WTC11 (cell line): Measurements from ENCODE around the gene KDM2A. TPM values are rescaled to one million over a fixed set of nuclear protein-coding genes. Genes with fewer than 3 reads are reported as not detected.

Source experiments
- ATAC-seq: fragments of 200-7000 bp; cut with Tn5 transposase; 2 replicates; pipeline ENCODE4 v1.10.0; 2021; ENCODE audit warnings: mild to moderate bottlenecking, moderate library complexity
- Bru-seq: library from RNA; stranded (reverse); fragments of 400-500 nt; gene quantifications from one replicate; lab custom pipeline; 2021; lab: Mats Ljungman, UMichigan
- CTCF ChIA-PET: fragments of 300-600 bp; sonication (Branson Sonifier 250); formaldehyde crosslinking; loops from one replicate; lab custom pipeline; 2021; ENCODE audit warnings: antibody characterized with exemption; lab: Charles Lee
- POLR2A ChIA-PET: fragments of 350-600 bp; sonication (Branson Sonifier 250); formaldehyde crosslinking; loops from one replicate; lab custom pipeline; 2021; ENCODE audit warnings: antibody characterized with exemption; lab: Charles Lee
- DNase-seq: peaks from one replicate; pipeline ENCODE4 v3.0.0; 2021; ENCODE audit warnings: low spot score
- H3K27ac Mint-ChIP-seq: 2 replicates; pipeline ENCODE4 v1.8.0; 2021; ENCODE audit warnings: mixed read lengths
- H3K27me3 Mint-ChIP-seq: 2 replicates; pipeline ENCODE4 v1.8.0; 2021; ENCODE audit warnings: low read depth, mild to moderate bottlenecking, moderate library complexity, mixed read lengths
- H3K36me3 Mint-ChIP-seq: 2 replicates; pipeline ENCODE4 v1.8.0; 2021; ENCODE audit warnings: mixed read lengths
- H3K4me1 Mint-ChIP-seq: 2 replicates; pipeline ENCODE4 v1.8.0; 2022; ENCODE audit warnings: mixed read lengths
- H3K4me3 Mint-ChIP-seq: 2 replicates; pipeline ENCODE4 v1.8.0; 2021; ENCODE audit warnings: mild to moderate bottlenecking, moderate library complexity, mixed read lengths
- H3K9me3 Mint-ChIP-seq: 2 replicates; pipeline ENCODE4 v1.8.0; 2021; ENCODE audit warnings: mixed read lengths
- CREM ChIP-seq: sonication (generic); formaldehyde crosslinking; IDR thresholded peaks from 2 replicates; pipeline ENCODE4 v1.8.1; 2022; ENCODE audit warnings: mild to moderate bottlenecking, missing genetic modification reagents, moderate library complexity
- CTCF ChIP-seq: fragments of 200-600 bp; IDR thresholded peaks from 2 replicates; pipeline ENCODE4 v1.8.0; 2022; ENCODE audit warnings: antibody characterized with exemption
- ETV6 ChIP-seq: sonication (generic); formaldehyde crosslinking; IDR thresholded peaks from 2 replicates; pipeline ENCODE4 v1.8.1; 2022; ENCODE audit warnings: mild to moderate bottlenecking, missing genetic modification reagents
- FOXP1 ChIP-seq: sonication (generic); formaldehyde crosslinking; IDR thresholded peaks from 2 replicates; pipeline ENCODE4 v1.8.0; 2022; ENCODE audit warnings: missing genetic modification reagents, mild to moderate bottlenecking, moderate library complexity, borderline replicate concordance
- FOXP4 ChIP-seq: sonication (generic); formaldehyde crosslinking; IDR thresholded peaks from 2 replicates; pipeline ENCODE4 v1.8.0; 2022; ENCODE audit warnings: mild to moderate bottlenecking, missing genetic modification reagents
- HMGXB4 ChIP-seq: sonication (generic); formaldehyde crosslinking; IDR thresholded peaks from 2 replicates; pipeline ENCODE4 v1.8.1; 2023; ENCODE audit warnings: mild to moderate bottlenecking, moderate library complexity, missing genetic modification reagents
- STAT6 ChIP-seq: sonication (generic); formaldehyde crosslinking; conservative IDR thresholded peaks from 2 replicates; pipeline ENCODE4 v1.8.1; 2023; ENCODE audit warnings: mild to moderate bottlenecking, low read depth, missing genetic modification reagents, moderate library complexity
- ZNF219 ChIP-seq: sonication (generic); formaldehyde crosslinking; IDR thresholded peaks from 2 replicates; pipeline ENCODE4 v1.8.0; 2023; ENCODE audit warnings: missing genetic modification reagents, mild to moderate bottlenecking, borderline replicate concordance
- ZNF423 ChIP-seq: fragments of 250-450 bp; sonication (Bioruptor Pico); IDR thresholded peaks from 2 replicates; pipeline ENCODE4 v2.1.2; 2022; ENCODE audit warnings: mild to moderate bottlenecking, moderate library complexity
- long read RNA-seq, 3 experiments: library from RNA in 1 of 3; library from capped mRNA in 1 of 3; library from polyadenylated mRNA in 1 of 3; unstranded in 2 of 3; stranded (forward) in 1 of 3; transcript quantifications; one replicate each; pipeline ENCODE4 v2.0.0, GENCODE V29; 2021
- total RNA-seq: library from RNA; stranded (reverse); gene quantifications from 3 replicates; pipeline ENCODE4 v1.2.3, GENCODE V29; 2021
- TF ChIP-seq, protein P1 (sequence below): sonication (generic); formaldehyde crosslinking; IDR thresholded peaks from 2 replicates; pipeline ENCODE4 v1.8.1; 2023; ENCODE audit warnings: mild to moderate bottlenecking, missing genetic modification reagents

KDM2A gene
- total RNA-seq (54.0 to 58.0 TPM (median 54.3 TPM) in 3 replicates), Bru-seq, nascent RNA (percentile 81 among the genes with signal in this experiment)
- long read RNA-seq, experiment 1, full-length matches to known transcripts: 32 of 112 reads
- long read RNA-seq, experiment 1, partial matches to known transcripts: 33 of 112 reads
- long read RNA-seq, experiment 1, other reads (novel, unspliced or antisense): 47 of 112 reads
- long read RNA-seq, experiment 2, full-length matches to known transcripts: 6 of 58 reads
- long read RNA-seq, experiment 2, partial matches to known transcripts: 47 of 58 reads
- long read RNA-seq, experiment 2, other reads (novel, unspliced or antisense): 5 of 58 reads
- long read RNA-seq, experiment 3, partial matches to known transcripts: 1 of 2 reads
- long read RNA-seq, experiment 3, other reads (novel, unspliced or antisense): 1 of 2 reads

GRCh38 chr11:67118801-67119584, at the start of gene KDM2A:
KDM2A (plus strand) TSS chr11:67119263; CDS start chr11:67121317, 2,054 bp downstream.
- POLR2A ChIA-PET: interaction anchor here (0.5 to 1.8 kb wide), 5 partner anchors 10 to 278 kb away, joined by 3 to 11 read pairs (median 3); partner anchors contain the start of gene ANKRD13D
- ATAC-seq: peak; percentile 83
- H3K36me3 Mint-ChIP-seq: peaks cover 19% of the 10 kb centered on the region

GRCh38 chr11:67071420-67072284, 47.4 kb upstream of the KDM2A start:
- ChIA-PET POLR2A (no interaction called here), CTCF (interaction anchor here (0.6 to 7.8 kb wide), 8 partner anchors 10 to 310 kb away, joined by 3 to 82 read pairs (median 4); partner anchors contain the start of genes RHOD and SYT12)
- H3K4me3 Mint-ChIP-seq: peak overlapping the region; percentile 53
- peak; percentile 93 for DNase-seq
- H3K27ac Mint-ChIP-seq: no peak overlapping the region
- H3K9me3 Mint-ChIP-seq: no peaks in the 10 kb centered on the region
- ATAC-seq: peak; percentile 98
- H3K4me1 Mint-ChIP-seq: peaks cover 8% of the 10 kb centered on the region; the same call in 1 of the 2 replicates
- H3K27me3 Mint-ChIP-seq: no peaks in the 10 kb centered on the region; the same call in 1 of the 2 replicates
- no peaks in the 10 kb centered on the region for H3K36me3 Mint-ChIP-seq
- TF ChIP-seq ETV6 (CRISPR knock-in tag): 0 out of 2 replicates have a peak, but pooled peaks have one; percentile 12
- TF ChIP-seq CREM: peak; percentile 64; the same call in 1 of the 2 replicates
- TF ChIP-seq ZNF219 (CRISPR knock-in tag): no peak
- no peak for TF ChIP-seq FOXP4 (CRISPR knock-in tag)
- peak; percentile 68; the same call in 1 of the 2 replicates for TF ChIP-seq HMGXB4 (CRISPR knock-in tag)
- no peak for TF ChIP-seq STAT6 (CRISPR knock-in tag)
- peak; percentile 90 for TF ChIP-seq CTCF

More at GRCh38 chr11:67118801-67119584, at the start of gene KDM2A:
- CTCF ChIA-PET: interaction anchor here (0.6 to 3.9 kb wide), 20 partner anchors 9 to 283 kb away, joined by 3 to 33 read pairs (median 5); partner anchors contain the start of genes PPP1CA, RAD9A and SSH3
- H3K27me3 Mint-ChIP-seq: peaks cover 4% of the 10 kb centered on the region; the same call in 1 of the 2 replicates
- no peaks in the 10 kb centered on the region for H3K9me3 Mint-ChIP-seq
- TF ChIP-seq, protein P1, sequence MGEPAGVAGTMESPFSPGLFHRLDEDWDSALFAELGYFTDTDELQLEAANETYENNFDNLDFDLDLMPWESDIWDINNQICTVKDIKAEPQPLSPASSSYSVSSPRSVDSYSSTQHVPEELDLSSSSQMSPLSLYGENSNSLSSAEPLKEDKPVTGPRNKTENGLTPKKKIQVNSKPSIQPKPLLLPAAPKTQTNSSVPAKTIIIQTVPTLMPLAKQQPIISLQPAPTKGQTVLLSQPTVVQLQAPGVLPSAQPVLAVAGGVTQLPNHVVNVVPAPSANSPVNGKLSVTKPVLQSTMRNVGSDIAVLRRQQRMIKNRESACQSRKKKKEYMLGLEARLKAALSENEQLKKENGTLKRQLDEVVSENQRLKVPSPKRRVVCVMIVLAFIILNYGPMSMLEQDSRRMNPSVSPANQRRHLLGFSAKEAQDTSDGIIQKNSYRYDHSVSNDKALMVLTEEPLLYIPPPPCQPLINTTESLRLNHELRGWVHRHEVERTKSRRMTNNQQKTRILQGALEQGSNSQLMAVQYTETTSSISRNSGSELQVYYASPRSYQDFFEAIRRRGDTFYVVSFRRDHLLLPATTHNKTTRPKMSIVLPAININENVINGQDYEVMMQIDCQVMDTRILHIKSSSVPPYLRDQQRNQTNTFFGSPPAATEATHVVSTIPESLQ (CRISPR knock-in tag): no peak; the same call in 1 of the 2 replicates
- TF ChIP-seq FOXP1 (CRISPR knock-in tag) (0 out of 2 replicates have a peak, but pooled peaks have one; percentile 43), FOXP4 (CRISPR knock-in tag) (0 out of 2 replicates have a peak, but pooled peaks have one; percentile 44), ZNF423 (CRISPR knock-in tag) (0 out of 2 replicates have a peak, but pooled peaks have one; percentile 30)
- peak; percentile 98 for DNase-seq
- peaks cover 32% of the 10 kb centered on the region for H3K4me1 Mint-ChIP-seq
- H3K27ac Mint-ChIP-seq: peak within 1 kb of the TSS; percentile 96
- H3K4me3 Mint-ChIP-seq: peak within 1 kb of the TSS; percentile 94
